Measurements from ENCODE around the gene PTPRN2.
"Not testable (repeated sequence)": the region's sequence is repeated elsewhere in the genome, so short reads cannot be mapped to it uniquely, and the experiment has no call there.

Gene PTPRN2

GRCh38 chr7:158410720-158411119 lies 176.9 kb downstream of the PTPRN2 start:
- DNase-seq, result no peak

- no peak for DNase-seq
Observed at GRCh38 chr7:158409816-158410330, 177.8 kb downstream of the PTPRN2 start.

- DNase-seq, result no peak
Observed at GRCh38 chr7:158409120-158409519, 178.5 kb downstream of the PTPRN2 start.

GRCh38 chr7:158408318-158408920 lies 179.2 kb downstream of the PTPRN2 start:
- DNase-seq, result no peak

- no peak for DNase-seq
Observed at GRCh38 chr7:158407581-158408317, 179.9 kb downstream of the PTPRN2 start.

GRCh38 chr7:158406801-158407200 lies 180.8 kb downstream of the PTPRN2 start:
- DNase-seq, result no peak

- DNase-seq, result no peak
Observed at GRCh38 chr7:158406364-158406763, 181.3 kb downstream of the PTPRN2 start.

GRCh38 chr7:158405771-158406170 lies 181.9 kb downstream of the PTPRN2 start:
- DNase-seq, result not testable (repeated sequence)

- DNase-seq, result no peak
Observed at GRCh38 chr7:158405324-158405723, 182.3 kb downstream of the PTPRN2 start.

GRCh38 chr7:158404031-158404761 lies 183.4 kb downstream of the PTPRN2 start:
- DNase-seq, result no peak

GRCh38 chr7:158403013-158403821 lies 184.4 kb downstream of the PTPRN2 start:
- no peak for DNase-seq

- no peak for DNase-seq
Observed at GRCh38 chr7:158402471-158402870, 185.2 kb downstream of the PTPRN2 start.

- DNase-seq, result no peak
Observed at GRCh38 chr7:158401826-158402225, 185.8 kb downstream of the PTPRN2 start.

GRCh38 chr7:158401295-158401694 lies 186.3 kb downstream of the PTPRN2 start:
- no peak for DNase-seq

GRCh38 chr7:158400601-158401225 lies 186.9 kb downstream of the PTPRN2 start:
- no peak for DNase-seq

GRCh38 chr7:158399762-158400161 lies 187.9 kb downstream of the PTPRN2 start:
- no peak for DNase-seq

GRCh38 chr7:158398750-158399149 lies 188.9 kb downstream of the PTPRN2 start:
- DNase-seq, result no peak

- DNase-seq, result no peak
Observed at GRCh38 chr7:158397885-158398284, 189.7 kb downstream of the PTPRN2 start.

- DNase-seq, result no peak
Observed at GRCh38 chr7:158396982-158397862, 190.4 kb downstream of the PTPRN2 start.

- DNase-seq, result no peak
Observed at GRCh38 chr7:158396301-158396905, 191.2 kb downstream of the PTPRN2 start.

- DNase-seq, result no peak
Observed at GRCh38 chr7:158395780-158396278, 191.8 kb downstream of the PTPRN2 start.
